SK-N-MC (cell line): ENCODE data around the gene TTC21A.

ENCODE experiments used
- EZH2 ChIP-seq: fragments of 200-600 bp; sonication (generic); IDR thresholded peaks from one replicate; pipeline ENCODE4 v1.6.1; 2017; ENCODE audit warnings: antibody characterized with exemption
- POLR2AphosphoS5 ChIP-seq: IDR thresholded peaks from 2 replicates; pipeline ENCODE4 v1.6.1; 2012; ENCODE audit warnings: mild to moderate bottlenecking, low read depth, low read length, borderline replicate concordance

GRCh38 chr3:39187372-39188155, 80.1 kb downstream of the TTC21A start:
- TF ChIP-seq POLR2AphosphoS5 (no peak), EZH2 (no peak)
